Fibroblast of skin of left biceps (primary cell): ENCODE data around the gene AXIN2.

Experiments used
- DNase-seq, 2 experiments: peaks; one replicate each; pipeline ENCODE4 v3.0.0-alpha.2; 2013; ENCODE audit warnings: low read depth in 2 of 2

AXIN2 gene

DNA sequence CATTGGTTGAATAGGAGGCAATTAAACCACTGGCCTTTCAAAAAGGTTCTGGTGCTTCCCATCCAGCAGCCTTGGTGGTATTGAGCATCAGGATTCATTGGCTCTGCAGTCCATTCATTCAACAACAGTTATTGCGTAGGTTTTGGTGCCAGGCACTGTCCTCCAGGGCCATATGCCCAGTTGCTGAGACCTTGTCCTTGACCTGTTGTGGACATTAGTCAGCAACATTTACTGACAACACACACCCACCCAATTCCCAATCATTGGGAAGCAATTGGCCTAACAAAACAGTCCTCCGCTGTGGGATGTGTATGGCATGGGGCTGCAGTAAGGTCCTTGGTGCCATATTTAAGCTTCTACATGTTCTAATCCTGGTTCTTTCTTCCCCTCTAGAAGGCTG is 82.2 kb downstream of the AXIN2 start:
- no peak for DNase-seq
